MV-4-11 (cell line): ENCODE data around the gene CARNS1.
"Not testable (repeated sequence)": the region's sequence is repeated elsewhere in the genome, so short reads cannot be mapped to it uniquely, and the experiment has no call there.

ENCODE experiments used
- DNase-seq: peaks from one replicate; lab custom pipeline; 2025; lab: John Stamatoyannopoulos, UW

Gene CARNS1

DNA sequence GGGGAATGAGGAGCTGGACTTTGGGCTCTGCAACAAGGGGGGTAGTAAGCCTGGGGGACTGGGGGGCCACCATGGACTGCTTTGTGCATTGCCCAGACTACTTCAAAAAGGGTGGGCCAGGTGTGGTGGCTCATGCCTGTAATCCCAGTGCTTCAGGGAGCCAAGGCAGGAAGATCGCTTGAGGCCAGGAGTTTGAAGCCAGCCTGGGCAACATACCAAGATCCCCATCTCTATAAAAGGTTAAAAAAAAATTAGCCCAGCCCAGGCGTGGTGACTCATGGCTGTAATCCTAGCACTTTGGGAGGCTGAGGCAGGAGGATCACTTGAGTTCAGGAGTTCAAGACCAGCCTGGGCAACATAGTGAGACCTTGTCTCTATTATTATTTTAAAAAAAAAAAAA lies 50.1 kb downstream of the CARNS1 start:
- DNase-seq = not testable (repeated sequence)

DNA sequence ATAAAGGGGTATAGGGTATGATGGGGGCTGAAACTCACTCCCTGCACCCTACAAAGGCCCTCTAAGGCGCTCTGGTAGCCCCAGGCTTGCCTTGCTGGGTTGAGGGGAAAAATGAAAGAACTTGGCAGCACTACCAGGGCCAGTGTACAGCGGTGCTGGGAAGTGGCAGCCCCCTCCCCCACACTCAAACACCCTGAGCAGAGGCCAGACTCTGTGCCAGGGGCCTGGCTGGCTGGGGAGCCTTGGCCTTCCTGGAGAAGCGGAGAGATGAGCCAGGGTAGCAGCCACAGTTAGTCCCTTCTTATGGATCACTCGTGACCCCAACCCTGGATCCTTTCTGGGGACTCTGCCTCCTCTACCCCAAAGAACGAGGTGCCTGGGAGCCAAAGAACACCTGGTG lies 50.9 kb downstream of the CARNS1 start:
- no peak for DNase-seq

DNA sequence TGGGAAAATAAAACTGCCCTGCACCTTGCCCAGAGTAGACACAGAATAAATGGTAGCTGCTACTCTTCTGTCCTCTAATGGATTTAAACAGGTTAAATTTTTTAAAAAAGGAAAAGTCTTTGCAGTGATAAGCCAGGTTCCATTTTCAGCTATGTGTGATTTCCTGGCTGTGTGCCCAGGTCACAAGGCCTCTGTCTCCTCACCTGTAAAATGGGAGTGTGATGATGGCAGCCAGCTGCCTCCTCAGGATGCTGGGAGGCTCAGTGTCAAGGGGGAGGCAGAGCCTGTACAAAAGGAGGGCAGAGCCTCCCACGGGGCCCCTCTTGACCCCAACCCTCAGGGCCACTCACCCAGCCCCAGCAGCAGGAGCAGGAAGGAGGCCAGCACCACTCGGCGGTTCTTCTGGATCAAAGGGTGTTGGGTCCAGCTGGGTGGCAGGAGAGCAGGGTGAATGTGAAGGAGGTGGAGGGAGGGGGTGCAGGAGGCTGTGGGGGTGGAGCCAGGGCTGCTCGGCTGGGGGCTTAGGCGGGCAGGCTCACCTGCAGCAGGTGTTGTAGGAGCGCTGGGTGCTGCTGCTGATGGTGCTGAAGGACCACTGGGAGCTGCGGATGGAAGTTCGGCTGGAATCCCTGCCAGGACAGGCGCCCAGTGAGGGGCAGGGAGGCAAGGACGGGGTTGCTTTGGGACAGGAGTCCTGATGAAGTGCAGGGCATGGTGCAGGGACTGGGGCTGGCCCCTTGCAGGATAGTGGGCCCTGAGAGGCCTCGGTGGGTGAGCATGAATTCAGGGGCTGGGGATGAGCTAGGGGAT lies 51.7 kb downstream of the CARNS1 start:
- DNase-seq = no peak

DNA sequence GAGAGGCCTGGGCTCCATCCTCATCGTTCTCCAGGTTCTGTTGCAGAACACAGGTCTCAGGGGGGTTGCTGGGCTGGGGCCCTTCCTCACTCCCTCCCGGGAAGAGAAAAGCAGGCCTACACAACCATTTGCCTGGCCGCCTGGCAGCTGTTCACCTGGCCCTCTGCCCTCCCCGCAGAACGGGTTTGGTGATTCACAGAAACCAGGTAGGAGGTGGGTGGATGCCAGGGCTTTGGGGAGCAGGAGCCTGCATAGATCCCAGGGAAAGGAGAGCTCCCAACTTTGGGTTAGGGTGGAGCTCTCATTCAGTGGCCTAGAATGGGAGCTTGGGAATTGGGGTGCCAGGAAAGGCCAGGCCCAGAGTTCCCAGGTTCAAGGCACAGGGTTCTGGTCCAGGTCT lies 52.6 kb downstream of the CARNS1 start:
- no peak for DNase-seq

DNA sequence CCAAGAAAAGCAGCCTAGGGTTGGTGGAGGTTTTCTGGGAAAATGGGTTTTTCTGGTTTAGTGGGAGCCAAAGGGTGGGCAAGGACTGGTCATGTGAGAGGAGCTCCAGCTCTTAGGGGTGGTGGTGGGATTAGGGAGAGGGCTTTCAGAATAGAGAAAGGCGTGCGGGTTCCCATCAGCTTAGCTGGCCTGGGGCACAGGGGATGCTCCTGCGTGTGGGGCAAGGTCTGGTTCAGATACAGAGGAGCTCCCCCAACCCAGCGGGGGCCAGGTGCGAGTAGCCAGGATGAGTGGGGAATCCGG lies 52.9 kb downstream of the CARNS1 start:
- no peak for DNase-seq

DNA sequence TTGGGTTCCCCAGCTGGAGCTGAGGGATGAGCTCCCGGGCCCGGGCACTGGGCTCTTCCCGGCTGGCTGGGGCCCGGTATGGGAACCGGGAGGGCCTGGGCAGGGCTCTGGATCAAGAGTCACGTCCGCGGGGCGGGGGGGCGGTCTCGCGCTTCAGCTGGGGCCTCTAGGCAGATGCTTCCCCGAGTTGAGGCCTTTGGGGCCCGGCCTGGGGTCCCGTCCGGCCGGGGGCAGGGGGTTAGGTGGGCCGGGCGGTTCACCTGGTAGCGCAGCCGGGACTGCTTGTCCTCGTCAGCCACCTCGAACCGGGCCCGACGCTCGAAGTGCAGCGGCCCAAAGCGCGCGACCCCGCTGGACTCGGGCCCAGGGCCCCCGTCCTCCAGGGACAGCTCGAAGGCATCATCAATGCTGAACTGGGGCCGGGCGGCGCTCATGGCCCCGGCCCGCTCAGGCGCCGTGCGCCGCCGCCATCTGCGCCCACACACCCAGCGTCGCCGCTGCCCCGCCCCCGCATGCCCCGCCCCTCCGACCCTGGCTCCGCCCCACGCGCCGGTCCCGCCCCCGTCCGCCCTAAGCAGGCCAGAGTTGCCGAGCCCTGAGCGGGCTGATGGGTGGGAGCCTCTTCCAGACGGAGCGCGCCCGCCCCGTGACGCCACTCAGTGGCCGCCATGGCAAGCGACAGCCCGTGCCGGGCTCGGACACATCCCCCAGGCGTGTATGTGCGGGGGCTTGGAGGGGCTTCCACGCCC lies 53.5 kb downstream of the CARNS1 start, which contains the start of gene TMEM134:
Gene TMEM134 (minus strand): TSS at position 493 of the 749 bp plus-strand sequence. CDS start 59 bp downstream, at position 434.
- peak; percentile 84 for DNase-seq

DNA sequence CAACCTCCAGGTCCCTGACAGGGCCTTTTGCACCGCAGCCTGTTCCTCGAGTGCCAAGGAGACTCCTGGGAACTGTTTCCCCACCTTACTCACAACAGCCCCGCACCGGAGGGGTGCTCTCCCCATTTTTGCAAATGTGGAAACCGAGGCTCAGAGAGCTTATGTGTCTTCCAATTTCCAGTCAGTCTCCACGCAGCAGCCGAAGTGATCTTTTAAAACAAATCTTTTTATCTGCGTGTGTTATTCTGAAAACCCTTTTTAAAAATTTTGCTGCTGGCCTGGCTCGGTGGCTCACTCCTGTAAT lies 54.0 kb downstream of the CARNS1 start:
- no peak for DNase-seq

DNA sequence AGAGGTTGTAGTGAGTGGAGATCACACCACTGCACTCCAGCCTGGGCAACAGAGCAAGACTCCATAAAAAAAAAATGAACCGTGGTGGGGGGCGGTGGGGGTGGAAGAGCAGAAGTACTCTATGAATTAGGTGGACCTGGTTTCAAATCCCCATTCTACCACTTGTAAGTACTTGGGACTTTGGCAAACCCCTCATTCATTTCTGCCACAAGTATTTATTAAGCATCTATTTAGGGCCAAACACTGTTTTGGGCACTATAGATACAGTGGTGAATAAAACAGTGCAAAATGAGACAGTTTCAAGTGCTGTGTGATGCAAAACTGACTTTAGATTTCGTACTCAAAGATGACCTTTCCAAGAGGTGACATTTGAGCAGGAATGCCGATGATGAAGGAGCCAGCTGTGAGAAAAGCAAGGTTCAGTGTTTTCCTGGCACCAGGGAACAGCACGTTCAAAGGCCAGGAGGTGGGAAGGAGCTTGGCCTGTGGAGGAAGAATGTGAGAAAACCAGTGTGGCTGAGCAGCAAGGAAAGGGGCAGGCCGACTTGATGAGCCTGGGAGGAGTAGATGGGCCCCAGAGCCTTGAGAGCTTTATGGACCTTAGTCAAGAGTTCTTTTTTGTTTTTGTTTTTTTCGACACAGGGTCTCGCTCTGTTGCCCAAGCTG lies 55.0 kb downstream of the CARNS1 start:
- peak; percentile 5 for DNase-seq

DNA sequence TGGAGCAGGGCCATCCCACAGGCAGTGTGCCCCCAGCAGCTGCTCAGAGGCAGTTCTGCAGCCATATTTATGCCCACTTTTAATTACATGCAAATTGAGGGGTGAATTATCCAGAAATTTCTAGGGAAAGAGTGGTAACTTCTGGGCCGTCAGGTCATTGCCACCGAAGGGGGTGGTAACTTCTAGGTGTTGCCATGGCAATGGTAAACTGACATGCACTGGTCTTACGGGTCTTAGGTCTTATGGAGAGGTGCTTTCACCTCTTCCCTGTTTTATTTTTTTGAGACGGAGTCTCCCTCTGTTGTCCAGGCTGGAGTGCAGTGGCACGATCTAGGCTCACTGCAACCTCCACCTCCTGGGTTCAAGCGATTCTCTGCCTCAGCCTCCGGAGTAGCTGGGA lies 57.4 kb downstream of the CARNS1 start:
- no peak for DNase-seq
